HG03060 (cell line): ENCODE results near the gene SFTA2.
"Not testable (repeated sequence)": the region's sequence is repeated elsewhere in the genome, so short reads cannot be mapped to it uniquely, and the experiment has no call there.

Experiments used
- ATAC-seq: cut with Tn5 transposase; IDR thresholded peaks from one replicate; pipeline ENCODE4 v1.9.1; 2021; ENCODE audit warnings: low read depth, moderate number of reproducible peaks; ENCODE audit not compliant: unreplicated experiment

Gene SFTA2

DNA sequence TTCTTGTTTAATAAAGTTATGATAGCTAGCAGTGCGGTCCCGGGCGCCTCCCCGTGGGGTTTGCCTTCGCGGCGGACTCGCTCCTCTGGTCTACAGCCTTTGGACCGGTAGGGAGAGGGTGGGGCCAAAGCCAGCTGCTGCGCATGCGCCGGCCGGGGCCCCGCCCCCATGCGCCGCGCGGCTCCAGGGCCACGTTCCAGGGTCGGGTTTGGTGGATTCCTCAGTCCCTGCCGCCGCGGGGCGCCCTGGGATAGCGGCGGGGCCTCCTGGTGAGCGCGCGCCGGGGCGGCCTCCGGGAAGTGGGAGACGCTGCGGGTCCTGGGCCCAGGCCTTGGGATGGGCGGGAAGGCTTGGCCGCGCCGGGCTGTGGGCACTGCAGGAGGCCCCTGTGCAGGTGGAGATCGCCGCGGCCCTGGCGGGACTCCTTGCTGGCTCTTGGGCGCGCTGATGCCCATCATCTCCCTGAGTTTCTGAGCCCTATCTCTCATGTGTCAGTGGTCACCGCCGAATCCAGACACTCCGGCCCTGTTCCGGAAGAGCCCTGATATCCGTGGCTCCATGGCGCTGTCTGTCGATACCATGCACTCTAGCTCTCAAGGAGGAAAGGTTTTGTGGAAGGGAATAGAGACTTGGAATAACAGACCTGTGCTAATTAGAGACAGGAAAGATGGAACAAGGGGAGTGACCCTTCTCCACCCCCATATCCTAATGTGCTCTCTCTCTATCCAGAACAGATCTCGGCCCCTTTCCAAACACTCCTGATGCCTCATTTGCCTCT is 17.7 kb downstream of the SFTA2 start, which contains the start of gene VARS2:
Gene VARS2 (plus strand): TSS at position 163 of the 778 bp plus-strand sequence. CDS start 599 bp downstream, at position 762.
- no peak for ATAC-seq

DNA sequence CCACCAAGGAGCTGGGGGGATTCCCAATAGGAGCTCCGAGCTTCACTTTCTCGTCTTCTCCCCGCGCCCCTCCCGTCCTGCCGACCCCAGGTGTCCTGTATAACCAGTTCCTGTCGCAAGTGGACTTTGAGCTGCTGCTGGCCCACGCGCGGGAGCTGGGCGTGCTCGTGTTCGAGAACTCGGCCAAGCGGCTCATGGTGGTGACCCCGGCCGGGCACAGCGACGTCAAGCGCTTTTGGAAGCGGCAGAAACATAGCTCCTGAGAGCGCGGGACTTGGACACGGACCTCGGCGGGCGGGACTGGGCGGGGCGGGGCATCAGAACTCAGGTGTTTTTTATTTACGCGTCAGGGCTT is 18.3 kb downstream of the SFTA2 start:
- no peak for ATAC-seq

DNA sequence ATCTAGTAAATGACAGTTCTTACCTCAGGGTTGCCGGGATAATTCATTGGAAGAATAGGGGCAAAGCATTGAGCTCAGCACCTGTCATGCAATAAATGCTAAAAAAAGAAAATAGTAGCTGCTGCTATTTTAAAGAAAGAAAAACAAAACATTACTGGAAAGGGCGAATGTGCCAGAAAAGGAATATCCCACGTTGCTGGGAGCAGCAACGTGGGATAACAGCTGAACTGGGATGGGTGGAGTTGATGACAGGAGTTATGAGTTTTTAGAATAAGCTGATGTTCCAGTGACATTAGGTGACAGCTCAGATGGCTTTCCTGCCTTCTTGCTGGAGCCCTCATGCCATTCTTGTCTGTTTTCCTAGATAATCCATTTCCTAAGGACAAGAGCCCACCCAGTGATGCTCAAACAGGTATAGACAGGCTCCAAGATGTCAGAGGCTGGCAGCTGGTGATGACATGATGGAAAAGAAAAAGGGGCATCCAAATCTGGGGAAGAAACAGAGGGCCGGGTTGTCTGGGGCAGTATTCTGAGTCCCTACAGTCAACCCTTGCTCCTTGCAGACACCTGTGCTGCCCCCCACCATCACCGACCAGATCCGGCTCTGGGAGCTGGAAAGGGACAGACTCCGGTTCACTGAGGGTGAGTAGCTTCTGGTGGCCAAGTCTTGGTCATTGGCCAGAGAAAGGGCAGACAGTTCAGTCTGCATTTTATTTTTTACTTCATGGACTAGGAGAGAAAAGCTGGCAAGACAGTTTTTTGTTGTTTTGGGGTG is 19.0 kb downstream of the SFTA2 start:
- no peak for ATAC-seq

DNA sequence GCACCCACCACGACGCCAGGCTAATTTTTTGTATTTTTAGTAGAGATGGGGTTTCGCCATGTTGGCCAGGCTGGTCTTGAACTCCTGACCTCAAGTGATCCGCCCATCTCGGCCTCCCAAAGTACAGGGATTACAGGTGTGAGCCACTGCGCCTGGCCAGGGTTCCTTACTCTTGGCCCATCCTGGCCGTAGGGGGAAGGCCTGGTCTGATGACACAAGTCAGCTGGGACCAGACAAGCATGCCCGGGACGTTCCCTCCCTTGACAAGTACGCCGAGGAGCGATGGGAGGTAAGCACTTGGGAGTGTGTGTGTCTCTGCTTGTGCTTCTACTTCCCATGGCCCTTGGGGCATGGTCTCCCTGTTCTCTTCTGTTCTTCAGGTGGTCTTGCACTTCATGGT is 21.5 kb downstream of the SFTA2 start:
- ATAC-seq: not testable (repeated sequence)

DNA sequence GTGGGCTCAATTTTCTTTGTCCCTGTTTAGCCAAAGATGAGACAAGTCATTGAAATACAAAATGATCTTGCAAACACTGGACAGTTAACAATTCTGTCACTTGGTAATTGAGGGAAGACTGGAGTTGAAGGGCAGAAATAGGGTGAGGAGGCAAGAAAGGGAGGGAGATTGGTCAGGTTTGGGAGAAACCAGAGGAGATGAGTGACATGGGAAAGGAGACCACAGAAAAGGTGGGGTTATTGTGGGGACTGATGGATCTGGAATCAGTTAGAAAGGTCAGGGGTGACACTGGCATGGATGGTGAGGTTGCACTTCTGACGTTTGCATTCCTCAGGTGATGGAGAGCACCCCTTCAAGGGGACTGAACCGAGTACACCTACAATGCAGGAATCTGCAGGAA is 23.3 kb downstream of the SFTA2 start:
- no peak for ATAC-seq

DNA sequence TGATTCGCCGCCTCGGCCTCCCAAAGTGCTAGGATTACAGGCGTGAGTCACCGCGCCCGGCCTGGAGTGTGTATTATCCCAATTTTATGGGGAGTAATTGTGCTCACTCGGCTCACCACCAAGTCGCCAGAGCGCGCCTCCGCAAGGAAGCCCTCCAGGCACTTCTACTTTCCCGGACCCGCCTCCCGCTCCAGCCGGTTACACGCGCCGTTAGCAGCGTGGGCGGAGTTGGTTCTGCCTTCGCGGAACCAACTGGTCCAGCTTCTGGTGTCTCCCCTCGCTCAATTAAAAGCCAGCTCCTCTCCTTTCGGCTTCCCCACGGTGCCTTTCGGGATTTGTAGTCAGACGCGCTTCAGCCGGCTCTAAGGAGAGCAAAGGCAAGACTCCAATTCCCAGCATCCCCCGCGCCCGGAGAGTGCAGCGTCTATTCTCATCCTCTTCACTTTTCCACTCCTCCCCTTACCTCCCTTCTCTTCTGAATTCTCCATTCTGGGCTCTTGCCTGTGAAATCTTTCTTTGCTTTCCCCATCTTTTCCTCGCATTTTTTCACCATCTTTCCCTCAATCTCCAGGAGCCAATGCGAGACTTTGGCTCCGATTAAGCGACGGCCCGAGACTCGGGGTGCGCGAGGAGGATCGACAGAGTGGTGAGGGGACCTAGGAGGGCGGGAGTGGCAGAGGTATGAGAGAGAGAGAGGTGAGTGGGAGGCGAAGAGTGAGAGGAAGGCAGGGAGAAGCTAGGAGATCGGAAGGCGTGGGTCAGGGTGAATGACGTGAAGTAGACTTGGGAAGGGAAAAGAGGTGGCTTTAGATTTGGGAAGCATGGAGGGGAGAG is 24.0 kb downstream of the SFTA2 start, which contains the start of gene GTF2H4:
Gene GTF2H4 (plus strand): TSS at position 450 of the 834 bp plus-strand sequence.
- ATAC-seq: peak; percentile 87

DNA sequence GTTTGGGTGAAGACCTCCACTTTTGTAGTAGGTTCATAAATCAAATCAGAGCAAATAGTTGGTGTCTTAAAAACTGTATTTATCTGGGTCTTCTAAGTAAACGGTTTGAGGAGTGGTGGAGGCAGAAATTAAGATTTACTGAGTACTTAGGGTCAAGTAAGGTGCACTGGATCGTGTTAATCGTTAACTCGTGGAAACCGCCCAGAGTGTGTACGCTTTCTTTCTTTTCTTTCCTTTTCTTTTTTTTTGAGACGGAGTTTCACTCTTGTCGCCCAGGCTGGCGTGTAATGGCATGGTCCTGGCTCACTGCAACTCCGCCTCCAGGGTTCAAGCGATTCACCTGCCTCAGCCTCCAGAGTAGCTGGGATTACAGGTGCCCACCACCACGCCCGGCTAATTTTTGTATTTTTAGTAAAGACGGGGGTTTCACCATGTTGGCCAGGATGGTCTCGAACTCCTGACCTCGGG is 24.6 kb downstream of the SFTA2 start:
- not testable (repeated sequence) for ATAC-seq

DNA sequence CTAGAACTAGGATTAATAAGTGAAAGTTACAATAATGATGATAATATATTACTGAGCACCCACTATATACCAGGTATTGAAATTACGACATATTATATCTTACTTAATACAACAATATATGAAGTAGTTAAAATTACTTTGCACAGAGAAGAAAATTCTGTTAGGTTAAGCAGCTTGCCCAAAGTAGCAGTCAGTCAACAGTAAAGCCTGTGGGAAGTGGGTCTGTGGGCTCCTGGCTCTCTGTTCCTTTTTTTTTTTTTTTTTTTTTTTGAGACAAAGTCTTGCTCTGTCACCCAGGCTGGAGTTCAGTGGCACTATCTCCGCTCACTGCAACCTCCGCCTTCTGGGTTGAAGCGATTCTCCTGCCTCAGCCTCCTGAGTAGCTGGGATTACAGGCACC is 28.7 kb downstream of the SFTA2 start:
- ATAC-seq: no peak

DNA sequence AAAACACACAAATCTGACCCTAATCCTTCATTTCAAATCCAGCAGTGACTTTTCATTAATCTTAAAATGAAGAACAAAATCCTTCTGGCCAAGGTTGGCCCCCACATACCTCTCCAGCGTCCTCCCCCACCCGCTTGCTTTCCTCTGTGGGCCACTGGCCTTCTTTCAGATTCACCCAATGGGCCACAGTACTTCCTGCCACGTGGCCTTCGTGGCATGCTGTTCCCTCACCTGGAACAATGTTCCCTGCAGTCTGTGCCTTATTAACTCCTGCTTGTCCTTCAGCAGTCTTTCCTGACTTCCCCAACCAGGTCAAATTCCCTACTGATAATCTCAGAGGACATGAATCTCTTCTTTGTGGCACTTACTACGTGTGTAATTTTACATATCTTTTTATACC is 29.3 kb downstream of the SFTA2 start:
- ATAC-seq: no peak

DNA sequence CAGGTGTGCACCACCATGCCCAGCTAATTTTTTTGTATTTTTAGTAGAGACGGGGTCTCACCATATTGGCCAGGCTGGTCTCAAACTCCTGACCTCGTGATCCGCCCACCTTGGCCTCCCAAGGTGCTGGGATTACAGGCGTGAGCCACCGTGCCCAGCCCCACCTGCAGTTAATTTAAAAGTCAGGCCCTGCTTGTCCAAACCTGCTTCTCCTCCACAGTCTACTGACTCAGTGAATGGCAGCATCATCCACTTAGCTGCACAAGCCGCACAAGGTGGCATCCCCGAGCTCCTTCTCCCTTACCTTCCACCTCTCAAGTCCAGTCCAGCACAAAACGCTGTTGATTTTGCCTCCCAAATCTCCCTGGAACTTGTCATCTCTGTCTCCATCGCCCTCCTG is 29.8 kb downstream of the SFTA2 start:
- ATAC-seq: not testable (repeated sequence)

DNA sequence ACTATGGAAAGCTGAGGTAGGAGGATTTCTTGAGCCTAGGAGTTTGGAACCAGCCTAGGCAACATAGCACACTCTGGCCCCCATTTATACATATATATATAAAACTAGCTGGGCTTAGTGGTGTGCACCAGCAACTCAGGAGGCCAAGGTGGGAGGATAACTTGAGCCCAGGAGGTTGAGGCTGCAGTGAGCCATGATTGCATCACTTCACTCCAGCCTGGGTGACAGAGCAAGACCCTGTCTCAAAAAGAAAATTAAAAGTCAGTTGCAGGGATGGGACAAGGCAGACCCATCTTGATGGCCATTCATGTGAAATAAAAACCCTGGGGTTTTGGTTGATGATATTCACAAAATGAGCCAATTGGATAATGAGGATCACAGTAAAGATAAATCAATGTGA is 30.5 kb downstream of the SFTA2 start:
- no peak for ATAC-seq

DNA sequence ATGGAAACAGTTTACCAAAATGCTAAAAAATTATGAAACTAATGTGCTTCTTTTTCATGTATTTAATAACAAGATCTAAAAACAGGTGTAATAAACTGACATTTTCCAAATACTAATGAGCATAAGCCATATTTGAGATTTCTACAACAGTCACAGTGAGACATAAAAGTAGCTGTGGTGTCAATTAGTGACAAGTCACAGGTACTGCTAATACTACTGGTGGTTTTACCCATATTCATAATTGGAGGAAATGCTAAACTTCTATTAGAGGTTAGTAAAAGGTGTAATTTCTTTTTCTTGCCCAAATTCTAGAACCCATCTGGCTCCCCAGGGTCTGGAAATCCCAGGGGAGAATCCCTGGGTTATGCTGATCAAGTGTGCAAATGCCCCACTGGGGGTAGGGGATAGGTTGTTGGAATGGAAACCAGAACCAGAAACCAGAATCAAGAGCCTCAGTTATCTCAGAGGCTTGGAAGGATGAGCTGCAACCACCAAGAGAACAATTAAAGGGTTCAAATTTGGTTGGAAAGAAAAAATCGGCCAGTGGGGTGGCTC is 31.0 kb downstream of the SFTA2 start:
- no peak for ATAC-seq

DNA sequence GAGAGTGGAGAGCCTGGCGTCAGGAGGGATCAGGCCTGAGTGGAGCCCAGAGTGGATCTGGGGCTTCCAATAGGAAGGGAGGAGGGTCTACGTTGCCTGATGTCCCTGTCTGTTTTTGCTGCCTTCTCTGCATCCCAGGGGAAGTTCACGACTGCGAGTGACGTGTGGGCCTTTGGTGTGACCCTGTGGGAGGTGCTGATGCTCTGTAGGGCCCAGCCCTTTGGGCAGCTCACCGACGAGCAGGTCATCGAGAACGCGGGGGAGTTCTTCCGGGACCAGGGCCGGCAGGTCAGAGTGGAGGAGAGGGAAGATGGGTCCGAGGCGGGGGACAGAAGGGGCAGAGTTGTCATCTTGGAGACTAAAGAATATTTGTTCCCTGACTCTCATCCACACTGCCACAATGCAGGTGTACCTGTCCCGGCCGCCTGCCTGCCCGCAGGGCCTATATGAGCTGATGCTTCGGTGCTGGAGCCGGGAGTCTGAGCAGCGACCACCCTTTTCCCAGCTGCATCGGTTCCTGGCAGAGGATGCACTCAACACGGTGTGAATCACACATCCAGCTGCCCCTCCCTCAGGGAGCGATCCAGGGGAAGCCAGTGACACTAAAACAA is 33.1 kb downstream of the SFTA2 start:
- ATAC-seq: no peak

DNA sequence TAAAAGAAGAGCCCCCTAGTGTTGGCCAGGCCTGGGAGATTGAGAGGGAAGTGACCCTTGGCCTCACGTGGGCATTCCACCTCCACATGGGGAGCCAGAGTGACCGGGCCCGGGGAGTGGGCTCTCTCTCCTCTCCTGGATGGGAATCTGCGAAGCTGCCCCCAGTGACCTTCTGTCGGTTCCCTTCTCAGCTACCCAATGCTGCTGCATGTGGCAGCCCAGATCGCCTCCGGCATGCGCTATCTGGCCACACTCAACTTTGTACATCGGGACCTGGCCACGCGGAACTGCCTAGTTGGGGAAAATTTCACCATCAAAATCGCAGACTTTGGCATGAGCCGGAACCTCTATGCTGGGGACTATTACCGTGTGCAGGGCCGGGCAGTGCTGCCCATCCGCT is 34.1 kb downstream of the SFTA2 start:
- no peak for ATAC-seq

DNA sequence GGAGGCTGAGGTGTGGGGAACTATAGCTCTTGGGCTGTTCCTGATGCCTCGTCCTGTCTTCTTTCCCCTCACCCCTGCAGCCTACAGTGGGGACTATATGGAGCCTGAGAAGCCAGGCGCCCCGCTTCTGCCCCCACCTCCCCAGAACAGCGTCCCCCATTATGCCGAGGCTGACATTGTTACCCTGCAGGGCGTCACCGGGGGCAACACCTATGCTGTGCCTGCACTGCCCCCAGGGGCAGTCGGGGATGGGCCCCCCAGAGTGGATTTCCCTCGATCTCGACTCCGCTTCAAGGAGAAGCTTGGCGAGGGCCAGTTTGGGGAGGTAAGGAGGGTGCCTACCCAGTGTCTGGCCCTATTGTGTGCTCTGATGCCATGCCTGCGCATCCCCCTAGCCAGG is 35.4 kb downstream of the SFTA2 start:
- ATAC-seq: no peak

DNA sequence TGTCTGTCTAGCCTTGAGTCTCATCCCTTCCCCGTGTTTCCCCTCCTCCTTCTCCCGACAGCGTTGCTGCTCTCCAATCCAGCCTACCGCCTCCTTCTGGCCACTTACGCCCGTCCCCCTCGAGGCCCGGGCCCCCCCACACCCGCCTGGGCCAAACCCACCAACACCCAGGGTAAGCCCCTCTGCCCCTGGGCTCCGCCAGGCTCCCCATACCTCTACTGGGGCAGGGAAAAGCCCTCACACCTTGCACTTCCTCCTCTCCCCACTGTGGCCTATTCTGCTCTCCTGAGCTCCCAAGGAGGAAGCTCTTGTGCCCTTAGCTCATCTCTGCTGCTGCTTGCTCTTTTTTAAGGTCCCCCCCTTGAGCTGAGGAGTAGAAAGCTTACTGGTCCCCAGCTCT is 36.6 kb downstream of the SFTA2 start:
- no peak for ATAC-seq

DNA sequence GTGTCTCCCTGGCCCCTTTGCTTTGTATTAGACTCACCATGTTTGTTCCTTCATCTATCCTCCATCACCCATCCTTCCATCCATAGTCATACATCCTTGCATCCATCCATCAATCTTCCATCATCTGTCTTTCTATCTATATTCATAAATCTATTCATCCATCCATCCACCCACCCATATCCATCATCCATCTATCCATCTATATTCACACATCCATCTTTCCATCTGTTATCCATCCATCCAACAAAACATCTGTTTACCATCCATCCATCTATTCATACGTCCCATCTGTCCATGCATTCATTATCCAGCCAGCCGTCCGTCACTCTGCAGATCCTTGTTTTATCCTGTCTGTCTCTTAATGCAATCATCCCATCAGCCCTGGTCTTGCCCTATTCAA is 37.0 kb downstream of the SFTA2 start:
- ATAC-seq: no peak

DNA sequence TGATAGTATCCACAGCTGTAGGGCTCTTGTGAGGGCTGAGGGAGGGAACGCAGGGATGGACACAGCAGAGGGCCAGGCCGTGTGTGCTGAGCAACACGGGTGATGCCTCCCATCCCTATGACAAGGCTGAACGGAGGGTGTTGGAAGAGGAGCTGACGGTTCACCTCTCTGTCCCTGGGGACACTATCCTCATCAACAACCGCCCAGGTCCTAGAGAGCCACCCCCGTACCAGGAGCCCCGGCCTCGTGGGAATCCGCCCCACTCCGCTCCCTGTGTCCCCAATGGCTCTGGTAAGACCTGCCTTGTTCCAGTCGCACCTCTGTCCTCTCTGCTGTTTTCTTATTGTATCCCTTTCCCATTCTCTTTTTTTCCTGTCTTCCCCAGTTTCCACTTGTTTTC is 37.6 kb downstream of the SFTA2 start:
- ATAC-seq: no peak

DNA sequence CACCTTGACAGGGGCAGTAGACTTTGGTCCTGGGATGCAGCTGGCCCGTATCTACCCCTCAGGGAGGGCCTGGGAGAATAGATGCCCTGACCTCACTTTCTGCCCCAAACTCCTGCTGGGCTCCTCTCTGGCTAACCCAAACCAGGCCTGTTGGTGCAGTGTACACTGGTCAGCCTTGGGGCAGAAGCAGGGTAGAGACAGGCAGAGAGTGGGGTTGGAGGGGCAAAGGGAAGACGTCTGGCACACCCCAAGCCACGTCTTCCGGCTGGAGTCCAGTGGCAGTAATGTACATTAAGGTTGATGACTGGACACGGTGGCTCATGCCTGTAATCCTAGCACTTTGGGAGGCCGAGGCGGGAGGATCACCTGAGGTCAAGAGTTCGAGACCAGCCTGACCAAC is 38.3 kb downstream of the SFTA2 start:
- ATAC-seq: no peak

DNA sequence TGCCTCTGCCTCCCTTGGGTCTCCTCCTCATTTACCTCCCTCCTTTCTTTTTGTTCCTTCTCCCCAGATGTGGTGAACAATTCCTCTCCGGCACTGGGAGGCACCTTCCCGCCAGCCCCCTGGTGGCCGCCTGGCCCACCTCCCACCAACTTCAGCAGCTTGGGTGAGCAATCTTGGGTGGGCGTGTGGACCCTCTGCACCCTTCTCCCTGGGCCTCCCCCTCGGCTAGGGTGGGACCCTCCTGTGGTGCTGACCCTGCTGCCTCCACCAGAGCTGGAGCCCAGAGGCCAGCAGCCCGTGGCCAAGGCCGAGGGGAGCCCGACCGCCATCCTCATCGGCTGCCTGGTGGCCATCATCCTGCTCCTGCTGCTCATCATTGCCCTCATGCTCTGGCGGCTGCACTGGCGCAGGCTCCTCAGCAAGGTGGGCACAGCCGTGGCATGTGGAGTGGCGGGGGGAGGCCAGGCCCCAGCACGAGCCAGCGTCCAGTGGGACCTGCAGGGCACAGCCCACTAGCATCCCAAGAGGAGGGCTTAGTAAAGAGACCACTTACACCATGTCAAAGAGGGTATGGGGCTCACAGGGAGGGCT is 38.9 kb downstream of the SFTA2 start:
- no peak for ATAC-seq
